HEK293 (cell line): ENCODE measurements around the gene LUC7L2.

ENCODE experiments used
- CTCF ChIA-PET: fragments of 350-600 bp; formaldehyde crosslinking; extraction: SDS; loops from one replicate; lab custom pipeline; 2021; ENCODE audit warnings: antibody characterized with exemption; lab: Yijun Ruan, JAX
- POLR2A ChIA-PET: fragments of 300-600 bp; formaldehyde crosslinking; extraction: SDS; loops from one replicate; lab custom pipeline; 2020; ENCODE audit warnings: antibody characterized with exemption, inconsistent platforms; lab: Yijun Ruan, JAX
- H3K27ac ChIP-seq: fragments of 200-500 bp; sonication (Bioruptor generic); 2 replicates; pipeline ENCODE4 v1.5.1; 2014; ENCODE audit warnings: low read depth, low read length, control low read depth, inconsistent platforms; ENCODE audit errors: extremely low read depth
- H3K36me3 ChIP-seq, 2 experiments: fragments of 200-500 bp in 1 of 2; sonication (Bioruptor generic) in 1 of 2; 1 replicate in 1 of 2; 2 replicates in 1 of 2; pipeline ENCODE4 v1.5.1; 2014 to 2017; ENCODE audit warnings: inconsistent platforms in 2 of 2, low read length in 2 of 2; ENCODE audit not compliant: control insufficient read depth in 2 of 2, insufficient read depth in 1 of 2
- H3K4me1 ChIP-seq: fragments of 200-500 bp; sonication (Bioruptor generic); 2 replicates; pipeline ENCODE4 v1.5.1; 2014; ENCODE audit warnings: mild to moderate bottlenecking, low read length, inconsistent platforms; ENCODE audit not compliant: control insufficient read depth, insufficient read depth
- H3K4me3 ChIP-seq: 2 replicates; pipeline ENCODE4 v1.5.1; 2011; ENCODE audit warnings: low read depth, mild to moderate bottlenecking, control low read depth, low read length, moderate library complexity
- H3K9me3 ChIP-seq: fragments of 200-500 bp; sonication (Bioruptor generic); 2 replicates; pipeline ENCODE4 v1.5.1; 2014; ENCODE audit warnings: low read depth, low read length, inconsistent platforms; ENCODE audit not compliant: control insufficient read depth, insufficient read depth
- KLF17 ChIP-seq: fragments of 450-650 bp; formaldehyde crosslinking; IDR thresholded peaks from 2 replicates; pipeline ENCODE4 v1.5.1; 2016; ENCODE audit warnings: missing biosample characterization, missing genetic modification characterization
- KLF7 ChIP-seq: fragments of 450-650 bp; formaldehyde crosslinking; IDR thresholded peaks from 2 replicates; pipeline ENCODE4 v1.5.1; 2016; ENCODE audit warnings: missing biosample characterization, missing genetic modification characterization, borderline replicate concordance
- MEIS1 ChIP-seq: sonication (generic); formaldehyde crosslinking; IDR thresholded peaks from 2 replicates; pipeline ENCODE4 v1.8.1; 2022; ENCODE audit warnings: missing genetic modification reagents, mild to moderate bottlenecking, borderline replicate concordance
- PRDM10 ChIP-seq: fragments of 450-650 bp; formaldehyde crosslinking; IDR thresholded peaks from 2 replicates; pipeline ENCODE4 v1.5.1; 2016; ENCODE audit warnings: missing biosample characterization, missing genetic modification characterization
- ZBTB48 ChIP-seq: fragments of 450-650 bp; formaldehyde crosslinking; IDR thresholded peaks from 2 replicates; pipeline ENCODE4 v1.5.1; 2016; ENCODE audit warnings: missing biosample characterization, missing genetic modification characterization
- ZFP3 ChIP-seq: fragments of 450-650 bp; formaldehyde crosslinking; IDR thresholded peaks from 2 replicates; pipeline ENCODE4 v1.5.1; 2016; ENCODE audit warnings: low read depth, missing biosample characterization, missing genetic modification characterization
- ZFP37 ChIP-seq: fragments of 450-650 bp; formaldehyde crosslinking; IDR thresholded peaks from 2 replicates; pipeline ENCODE4 v1.5.1; 2016; ENCODE audit warnings: missing biosample characterization, missing genetic modification characterization
- ZNF112 ChIP-seq: fragments of 450-650 bp; formaldehyde crosslinking; IDR thresholded peaks from 2 replicates; pipeline ENCODE4 v1.5.0; 2017; ENCODE audit warnings: missing biosample characterization, missing genetic modification characterization
- ZNF138 ChIP-seq: fragments of 450-650 bp; formaldehyde crosslinking; IDR thresholded peaks from 2 replicates; pipeline ENCODE4 v1.5.1; 2016; ENCODE audit warnings: missing biosample characterization, missing genetic modification characterization, borderline replicate concordance
- ZNF148 ChIP-seq: fragments of 450-650 bp; formaldehyde crosslinking; IDR thresholded peaks from 2 replicates; pipeline ENCODE4 v1.5.0; 2017; ENCODE audit warnings: missing biosample characterization, missing genetic modification characterization, borderline replicate concordance
- ZNF19 ChIP-seq: fragments of 450-650 bp; formaldehyde crosslinking; IDR thresholded peaks from 2 replicates; pipeline ENCODE4; 2016; ENCODE audit warnings: missing biosample characterization, missing genetic modification characterization, low read depth
- ZNF266 ChIP-seq: fragments of 450-650 bp; formaldehyde crosslinking; IDR thresholded peaks from 2 replicates; pipeline ENCODE4 v1.5.1; 2016; ENCODE audit warnings: missing biosample characterization, missing genetic modification characterization, low read depth
- ZNF335 ChIP-seq: fragments of 450-650 bp; formaldehyde crosslinking; conservative IDR thresholded peaks from 2 replicates; pipeline ENCODE4 v1.5.1; 2016; ENCODE audit warnings: missing biosample characterization, missing genetic modification characterization
- ZNF544 ChIP-seq: fragments of 450-650 bp; formaldehyde crosslinking; IDR thresholded peaks from 2 replicates; pipeline ENCODE4 v1.5.0; 2017; ENCODE audit warnings: missing biosample characterization, missing genetic modification characterization
- ZNF600 ChIP-seq: fragments of 450-650 bp; formaldehyde crosslinking; IDR thresholded peaks from 2 replicates; pipeline ENCODE4 v1.5.1; 2016; ENCODE audit warnings: missing biosample characterization, missing genetic modification characterization
- ZNF670 ChIP-seq: fragments of 450-650 bp; formaldehyde crosslinking; IDR thresholded peaks from 2 replicates; pipeline ENCODE4 v1.5.1; 2016; ENCODE audit warnings: missing biosample characterization, missing genetic modification characterization, low read depth
- ZSCAN30 ChIP-seq: fragments of 450-650 bp; IDR thresholded peaks from 2 replicates; pipeline ENCODE4 v1.5.1; 2018; ENCODE audit warnings: missing biosample characterization, mild to moderate bottlenecking, missing genetic modification characterization, moderate library complexity
- TF ChIP-seq, protein P1 (sequence below): fragments of 450-650 bp; formaldehyde crosslinking; IDR thresholded peaks from 2 replicates; pipeline ENCODE4 v1.5.1; 2016; ENCODE audit warnings: missing biosample characterization, missing genetic modification characterization
- TF ChIP-seq, protein P2 (sequence below): fragments of 450-650 bp; formaldehyde crosslinking; IDR thresholded peaks from 2 replicates; pipeline ENCODE4 v1.5.1; 2016; ENCODE audit warnings: missing biosample characterization, missing genetic modification characterization

The LUC7L2 gene

GRCh38 chr7:139431010-139431409, 71.3 kb downstream of the LUC7L2 start (continued):
- TF ChIP-seq, protein P1, sequence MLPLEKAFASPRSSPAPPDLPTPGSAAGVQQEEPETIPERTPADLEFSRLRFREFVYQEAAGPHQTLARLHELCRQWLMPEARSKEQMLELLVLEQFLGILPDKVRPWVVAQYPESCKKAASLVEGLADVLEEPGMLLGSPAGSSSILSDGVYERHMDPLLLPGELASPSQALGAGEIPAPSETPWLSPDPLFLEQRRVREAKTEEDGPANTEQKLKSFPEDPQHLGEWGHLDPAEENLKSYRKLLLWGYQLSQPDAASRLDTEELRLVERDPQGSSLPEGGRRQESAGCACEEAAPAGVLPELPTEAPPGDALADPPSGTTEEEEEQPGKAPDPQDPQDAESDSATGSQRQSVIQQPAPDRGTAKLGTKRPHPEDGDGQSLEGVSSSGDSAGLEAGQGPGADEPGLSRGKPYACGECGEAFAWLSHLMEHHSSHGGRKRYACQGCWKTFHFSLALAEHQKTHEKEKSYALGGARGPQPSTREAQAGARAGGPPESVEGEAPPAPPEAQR (tag by site-specific recombination): no peak
- TF ChIP-seq, all 188 proteins: peak for 0

DNA sequence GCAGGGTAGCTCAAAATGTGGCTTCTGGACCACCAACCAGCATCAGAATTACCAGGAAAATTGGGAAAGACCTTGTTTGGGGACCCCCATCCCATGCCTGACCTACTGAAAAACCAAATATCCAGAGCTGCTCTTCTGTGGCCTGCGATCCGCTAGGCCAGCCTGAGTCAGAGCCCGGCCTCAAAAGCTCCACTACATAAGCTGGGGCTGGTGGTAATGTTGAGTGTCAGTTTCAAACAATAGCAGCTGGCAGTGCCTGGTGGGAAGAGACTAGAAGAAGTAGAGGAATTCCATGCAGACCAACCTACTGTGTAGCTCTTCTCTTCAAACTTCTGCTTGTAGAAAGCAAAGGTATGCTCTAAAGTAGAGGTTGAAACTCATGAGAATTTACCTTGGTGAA, 71.8 kb downstream of the LUC7L2 start:
- Histone ChIP-seq H3K27ac (no peak overlapping the region), H3K9me3 (no peaks in the 10 kb centered on the region), H3K4me3 (no peak overlapping the region), H3K4me1 (no peaks in the 10 kb centered on the region), H3K36me3 (peaks cover 0 to 9% of the 10 kb centered on the region in 2 experiments; a peak in 2 of 3 replicates)
- ChIA-PET POLR2A (interaction anchor here (0.5 kb wide), 1 partner anchor 67 kb away, joined by 3 read pairs; no protein-coding TSS in a partner anchor), CTCF (interaction anchor here (0.5 to 0.7 kb wide), 2 partner anchors 25 to 70 kb away, joined by 4 read pairs; no protein-coding TSS in a partner anchor)
- TF ChIP-seq ZNF112 (tag by site-specific recombination) (no peak), ZNF138 (no peak), MEIS1 (CRISPR knock-in tag) (no peak), ZBTB48 (tag by site-specific recombination) (no peak), ZFP37 (tag by site-specific recombination) (no peak), ZNF670 (tag by site-specific recombination) (no peak), ZNF544 (no peak), ZFP3 (tag by site-specific recombination) (no peak), ZNF19 (tag by site-specific recombination) (no peak), ZNF600 (tag by site-specific recombination) (no peak), ZNF335 (tag by site-specific recombination) (no peak)
- TF ChIP-seq, protein P2, sequence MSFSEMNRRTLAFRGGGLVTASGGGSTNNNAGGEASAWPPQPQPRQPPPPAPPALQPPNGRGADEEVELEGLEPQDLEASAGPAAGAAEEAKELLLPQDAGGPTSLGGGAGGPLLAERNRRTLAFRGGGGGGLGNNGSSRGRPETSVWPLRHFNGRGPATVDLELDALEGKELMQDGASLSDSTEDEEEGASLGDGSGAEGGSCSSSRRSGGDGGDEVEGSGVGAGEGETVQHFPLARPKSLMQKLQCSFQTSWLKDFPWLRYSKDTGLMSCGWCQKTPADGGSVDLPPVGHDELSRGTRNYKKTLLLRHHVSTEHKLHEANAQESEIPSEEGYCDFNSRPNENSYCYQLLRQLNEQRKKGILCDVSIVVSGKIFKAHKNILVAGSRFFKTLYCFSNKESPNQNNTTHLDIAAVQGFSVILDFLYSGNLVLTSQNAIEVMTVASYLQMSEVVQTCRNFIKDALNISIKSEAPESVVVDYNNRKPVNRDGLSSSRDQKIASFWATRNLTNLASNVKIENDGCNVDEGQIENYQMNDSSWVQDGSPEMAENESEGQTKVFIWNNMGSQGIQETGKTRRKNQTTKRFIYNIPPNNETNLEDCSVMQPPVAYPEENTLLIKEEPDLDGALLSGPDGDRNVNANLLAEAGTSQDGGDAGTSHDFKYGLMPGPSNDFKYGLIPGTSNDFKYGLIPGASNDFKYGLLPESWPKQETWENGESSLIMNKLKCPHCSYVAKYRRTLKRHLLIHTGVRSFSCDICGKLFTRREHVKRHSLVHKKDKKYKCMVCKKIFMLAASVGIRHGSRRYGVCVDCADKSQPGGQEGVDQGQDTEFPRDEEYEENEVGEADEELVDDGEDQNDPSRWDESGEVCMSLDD (tag by site-specific recombination): no peak

DNA sequence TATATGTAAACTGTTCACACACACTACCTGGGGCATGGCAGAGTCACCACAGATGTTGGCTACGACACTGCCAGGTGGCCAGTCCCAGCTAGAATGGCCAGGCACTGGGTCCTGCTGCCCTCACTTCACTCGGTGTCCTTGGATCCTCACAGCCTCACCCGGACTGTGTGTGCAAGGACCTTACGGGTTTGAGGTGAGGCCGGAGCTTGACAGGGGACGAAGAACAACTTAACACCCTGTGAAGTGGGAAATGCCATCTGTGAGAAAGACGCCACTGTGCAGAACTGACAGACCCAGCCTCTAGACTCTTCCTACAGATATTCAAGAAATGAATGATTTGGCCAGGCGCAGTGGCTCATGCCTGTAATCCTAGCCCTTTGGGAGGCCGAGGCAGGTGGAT, 77.1 kb downstream of the LUC7L2 start:
- POLR2A ChIA-PET: interaction anchor here (1.0 kb wide), 1 partner anchor 47 kb away, joined by 3 read pairs; the partner anchor contains the start of gene KLRG2
- TF ChIP-seq ZNF335 (tag by site-specific recombination) (no peak), ZNF148 (tag by site-specific recombination) (no peak), PRDM10 (no peak), KLF7 (tag by site-specific recombination) (no peak), ZSCAN30 (no peak), KLF17 (no peak), ZNF266 (no peak)
- Histone ChIP-seq H3K27ac (no peak overlapping the region), H3K36me3 (peaks cover 0 to 3% of the 10 kb centered on the region in 2 experiments; a peak in 1 of 3 replicates), H3K4me3 (no peak overlapping the region), H3K9me3 (no peaks in the 10 kb centered on the region), H3K4me1 (no peaks in the 10 kb centered on the region)
- CTCF ChIA-PET: interaction anchor here (0.5 to 1.0 kb wide), 4 partner anchors 11 to 200 kb away, joined by 3 to 4 read pairs (median 3); no protein-coding TSS in a partner anchor
